Neural cell (in vitro differentiated cells): ENCODE data around the gene PNPLA1. TPM values are rescaled to one million over a fixed set of nuclear protein-coding genes. Genes with fewer than 3 reads are reported as not detected.

Experiments used
- H2AFZ ChIP-seq: fragments of 200-600, 300-800 bp; sonication (generic), shearing (Covaris generic); 2 replicates; pipeline ENCODE4 v1.6.0; 2014; ENCODE audit warnings: low read depth, mild to moderate bottlenecking, antibody characterized with exemption, low read length, moderate library complexity
- H3F3A ChIP-seq: fragments of 200-600 bp; shearing (Covaris generic); 2 replicates; pipeline ENCODE4 v1.6.1; 2016; ENCODE audit warnings: mild to moderate bottlenecking, moderate library complexity, mixed read lengths, antibody characterized with exemption, low read length; ENCODE audit not compliant: insufficient read depth, poor library complexity, severe bottlenecking
- H3K27ac ChIP-seq: fragments of 200-600, 300-800 bp; sonication (generic), shearing (Covaris generic); 2 replicates; pipeline ENCODE4 v1.5.1; 2014; ENCODE audit warnings: mild to moderate bottlenecking, low read length, moderate library complexity
- H3K27me3 ChIP-seq: fragments of 300-800, 200-600 bp; sonication (generic), shearing (Covaris generic); 2 replicates; pipeline ENCODE4 v1.6.0; 2014; ENCODE audit warnings: mild to moderate bottlenecking, low read depth, low read length, moderate library complexity; ENCODE audit not compliant: insufficient read depth
- H3K36me3 ChIP-seq: fragments of 300-800, 200-600 bp; sonication (generic), shearing (Covaris generic); 2 replicates; pipeline ENCODE4 v1.5.1; 2014; ENCODE audit warnings: mild to moderate bottlenecking, antibody characterized with exemption, low read length, moderate library complexity; ENCODE audit not compliant: insufficient read depth
- H3K4me2 ChIP-seq: fragments of 300-800, 200-600 bp; sonication (generic), shearing (Covaris generic); 2 replicates; pipeline ENCODE4 v1.6.0; 2014; ENCODE audit warnings: mild to moderate bottlenecking, low read length
- H3K4me3 ChIP-seq: fragments of 300-800, 200-600 bp; sonication (generic), shearing (Covaris generic); 2 replicates; pipeline ENCODE4 v1.5.1; 2014; ENCODE audit warnings: mild to moderate bottlenecking, low read length, moderate library complexity
- H3K79me2 ChIP-seq: fragments of 200-600 bp; shearing (Covaris generic); replicated peaks from 2 replicates; pipeline ENCODE4 v1.6.0; 2014; ENCODE audit warnings: mild to moderate bottlenecking, low read length, moderate library complexity; ENCODE audit not compliant: insufficient read depth
- H3K9ac ChIP-seq: fragments of 300-800, 200-600 bp; sonication (generic), shearing (Covaris generic); 2 replicates; pipeline ENCODE4 v1.6.1; 2016; ENCODE audit warnings: mild to moderate bottlenecking, low read length, mixed read lengths
- H3K9me2 ChIP-seq: fragments of 200-600 bp; shearing (Covaris generic); 2 replicates; pipeline ENCODE4 v1.6.1; 2016; ENCODE audit warnings: mild to moderate bottlenecking, low read length, mixed read lengths; ENCODE audit not compliant: insufficient read depth
- H3K9me3 ChIP-seq: fragments of 200-600, 300-800 bp; sonication (generic), shearing (Covaris generic); 2 replicates; pipeline ENCODE4 v1.6.1; 2016; ENCODE audit warnings: mild to moderate bottlenecking, mixed run types, low read length, moderate library complexity, mixed read lengths
- H4K20me1 ChIP-seq: fragments of 200-600 bp; shearing (Covaris generic); 2 replicates; pipeline ENCODE4 v1.6.1; 2016; ENCODE audit warnings: mild to moderate bottlenecking, mixed run types; ENCODE audit not compliant: insufficient read depth
- CTCF ChIP-seq: fragments of 450-650 bp; IDR thresholded peaks from 2 replicates; pipeline ENCODE4 v1.5.1; 2014; ENCODE audit warnings: antibody characterized with exemption, mild to moderate bottlenecking, moderate library complexity; ENCODE audit not compliant: poor library complexity, severe bottlenecking
- EP300 ChIP-seq: fragments of 450-650 bp; conservative IDR thresholded peaks from 2 replicates; pipeline ENCODE4 v1.6.1; 2014; ENCODE audit warnings: antibody characterized with exemption, mild to moderate bottlenecking, moderate library complexity; ENCODE audit not compliant: poor library complexity, severe bottlenecking
- EZH2 ChIP-seq: fragments of 200-600, 300-800 bp; shearing (Covaris generic), sonication (generic); IDR thresholded peaks from 2 replicates; pipeline ENCODE4 v1.6.1; 2014; ENCODE audit warnings: antibody characterized with exemption, low read length, borderline replicate concordance, mild to moderate bottlenecking; ENCODE audit not compliant: insufficient read depth, poor library complexity, severe bottlenecking
- MXI1 ChIP-seq: fragments of 450-650 bp; conservative IDR thresholded peaks from 2 replicates; pipeline ENCODE4 v1.6.1; 2014; ENCODE audit warnings: antibody characterized with exemption, mild to moderate bottlenecking; ENCODE audit not compliant: poor library complexity, severe bottlenecking
- POLR2AphosphoS5 ChIP-seq: IDR thresholded peaks from 2 replicates; pipeline ENCODE4 v1.6.1; 2012
- RAD21 ChIP-seq: fragments of 450-650 bp; conservative IDR thresholded peaks from 2 replicates; pipeline ENCODE4 v1.6.1; 2014; ENCODE audit warnings: antibody characterized with exemption, mild to moderate bottlenecking, moderate library complexity
- REST ChIP-seq: IDR thresholded peaks from 2 replicates; pipeline ENCODE4 v1.6.1; 2012; ENCODE audit warnings: borderline replicate concordance
- SMC3 ChIP-seq: fragments of 450-650 bp; conservative IDR thresholded peaks from 2 replicates; pipeline ENCODE4 v1.6.1; 2014; ENCODE audit warnings: antibody characterized with exemption, mild to moderate bottlenecking, moderate library complexity; ENCODE audit not compliant: poor library complexity
- TAF1 ChIP-seq: IDR thresholded peaks from 2 replicates; pipeline ENCODE4 v1.6.1; 2012; ENCODE audit warnings: low read depth
- polyA plus RNA-seq: library from polyadenylated mRNA; depleted of rRNA; stranded (reverse); fragments of >200 nt; gene quantifications from 2 replicates; pipeline ENCODE4 v1.2.3, GENCODE V29; 2014

PNPLA1 gene
- polyA plus RNA-seq, 1 donor from 2014 or later = not detected

GRCh38 chr6:36335465-36336207, 65.8 kb downstream of the PNPLA1 start:
- TF ChIP-seq TAF1 (no peak), SMC3 (no peak), CTCF (no peak), REST (no peak), EP300 (no peak), EZH2 (no peak), POLR2AphosphoS5 (no peak), RAD21 (no peak), MXI1 (no peak)
- H3K79me2 ChIP-seq = no peaks in the 10 kb centered on the region
- H3K4me3 ChIP-seq = no peak overlapping the region
- no peaks in the 10 kb centered on the region for H3K36me3 ChIP-seq
- H3K9ac ChIP-seq = no peak overlapping the region
- H3K27ac ChIP-seq = no peak overlapping the region
- no peaks in the 10 kb centered on the region for H3K9me2 ChIP-seq
- no peaks in the 10 kb centered on the region for H4K20me1 ChIP-seq
- H3K4me2 ChIP-seq = no peak overlapping the region
- H3F3A ChIP-seq = no peaks in the 10 kb centered on the region
- H2AFZ ChIP-seq = no peak overlapping the region
- no peaks in the 10 kb centered on the region for H3K27me3 ChIP-seq
- H3K9me3 ChIP-seq = no peaks in the 10 kb centered on the region

- H3K9me2 ChIP-seq = no peaks in the 10 kb centered on the region
- H4K20me1 ChIP-seq = no peaks in the 10 kb centered on the region
- no peak overlapping the region for H2AFZ ChIP-seq
- no peaks in the 10 kb centered on the region for H3K27me3 ChIP-seq
- H3K27ac ChIP-seq = no peak overlapping the region
- no peak overlapping the region for H3K9ac ChIP-seq
- H3K9me3 ChIP-seq = no peaks in the 10 kb centered on the region
- H3K4me3 ChIP-seq = no peak overlapping the region
- no peak for TF ChIP-seq SMC3
- TF ChIP-seq REST = no peak
- no peak for TF ChIP-seq EZH2
- TF ChIP-seq EP300 = no peak
- no peak for TF ChIP-seq TAF1
- no peaks in the 10 kb centered on the region for H3K79me2 ChIP-seq
- no peak overlapping the region for H3K4me2 ChIP-seq
- H3K36me3 ChIP-seq = no peaks in the 10 kb centered on the region
- no peaks in the 10 kb centered on the region for H3F3A ChIP-seq
These were observed 66.4 kb downstream of the PNPLA1 start for GRCh38 chr6:36336208-36336710.
